GM12801 (cell line): ENCODE measurements around the gene AADAC.

ENCODE experiments used
- CTCF ChIP-seq: IDR thresholded peaks from one replicate; pipeline ENCODE4 v1.5.1; 2011; ENCODE audit warnings: control low read depth; ENCODE audit not compliant: insufficient read length; ENCODE audit errors: extremely low read depth

AADAC gene

GRCh38 chr3:151843275-151843674 lies 29.4 kb downstream of the AADAC start:
- no peak for TF ChIP-seq CTCF

GRCh38 chr3:151845306-151845905 lies 31.5 kb downstream of the AADAC start:
- no peak for TF ChIP-seq CTCF

GRCh38 chr3:151852074-151852811 lies 38.3 kb downstream of the AADAC start:
- TF ChIP-seq CTCF: no peak

GRCh38 chr3:151856118-151856517 lies 42.2 kb downstream of the AADAC start:
- no peak for TF ChIP-seq CTCF

GRCh38 chr3:151856641-151857040 lies 42.7 kb downstream of the AADAC start:
- TF ChIP-seq CTCF: no peak

GRCh38 chr3:151859233-151859673 lies 45.3 kb downstream of the AADAC start:
- TF ChIP-seq CTCF: no peak

- TF ChIP-seq CTCF: no peak
Measured at GRCh38 chr3:151859905-151860304, 46.0 kb downstream of the AADAC start.
